HepG2 (cell line): ENCODE measurements around the gene HMCN2. TPM values are rescaled to one million over a fixed set of nuclear protein-coding genes. Genes with fewer than 3 reads are reported as not detected.

Experiments used
- ARNTL ChIP-seq: sonication (generic); formaldehyde crosslinking; IDR thresholded peaks from 2 replicates; pipeline ENCODE4 v1.4.0; 2020; ENCODE audit warnings: mild to moderate bottlenecking, missing genetic modification reagents
- FOXC1 ChIP-seq: sonication (generic); formaldehyde crosslinking; IDR thresholded peaks from 2 replicates; pipeline ENCODE4 v1.8.0; 2022; ENCODE audit warnings: mild to moderate bottlenecking, missing genetic modification reagents, borderline replicate concordance
- HNRNPL ChIP-seq: fragments of 200-400 bp; formaldehyde crosslinking; IDR thresholded peaks from 2 replicates; pipeline ENCODE4 v1.6.1; 2017; ENCODE audit warnings: mild to moderate bottlenecking, low read depth, low read length
- KLF6 ChIP-seq: IDR thresholded peaks from 2 replicates; pipeline ENCODE4 v1.8.0; 2016; ENCODE audit warnings: missing biosample characterization, missing genetic modification reagents
- RXRB ChIP-seq: IDR thresholded peaks from 2 replicates; pipeline ENCODE4 v1.6.1; 2016; ENCODE audit warnings: borderline replicate concordance, missing genetic modification reagents, missing compliant biosample characterization
- ZNF101 ChIP-seq: sonication (generic); formaldehyde crosslinking; IDR thresholded peaks from 2 replicates; pipeline ENCODE4 v1.4.0; 2020; ENCODE audit warnings: mild to moderate bottlenecking, low read depth, missing genetic modification reagents, borderline replicate concordance
- ZNF441 ChIP-seq: sonication (generic); formaldehyde crosslinking; IDR thresholded peaks from 2 replicates; pipeline ENCODE4 v1.7.0; 2021; ENCODE audit warnings: missing genetic modification reagents, borderline replicate concordance
- ZNF552 ChIP-seq: sonication (generic); formaldehyde crosslinking; IDR thresholded peaks from 2 replicates; pipeline ENCODE4 v1.9.0; 2022; ENCODE audit warnings: missing genetic modification reagents, mild to moderate bottlenecking, borderline replicate concordance
- ZNF678 ChIP-seq: sonication (generic); formaldehyde crosslinking; IDR thresholded peaks from 2 replicates; pipeline ENCODE4 v1.4.0; 2020; ENCODE audit warnings: mild to moderate bottlenecking, missing genetic modification reagents
- ZNF816 ChIP-seq: sonication (generic); formaldehyde crosslinking; IDR thresholded peaks from 2 replicates; pipeline ENCODE4 v1.8.0; 2022; ENCODE audit warnings: missing genetic modification reagents, mild to moderate bottlenecking, borderline replicate concordance
- polyA plus RNA-seq, 8 experiments: library from polyadenylated mRNA; depleted of rRNA in 3 of 8; stranded (reverse) in 7 of 8; unstranded in 1 of 8; fragments of >200 nt; fragmentation: Illumina TruSeq in 4 of 8; extraction: Trizol in 4 of 8; gene quantifications; 2 replicates each; pipeline versions ENCODE4 v1.2.1 to v1.2.3, GENCODE V29; 2011 to 2016; ENCODE audit warnings: low read depth in 4 of 8, missing spikeins in 1 of 8, mixed read lengths in 1 of 8; ENCODE audit not compliant: insufficient read depth in 1 of 8
- total RNA-seq, 5 experiments: library from RNA; depleted of rRNA; stranded (reverse); fragments of >200 nt; fragmentation: Illumina TruSeq; extraction: Trizol; gene quantifications; 2 replicates each; pipeline ENCODE4 v1.2.3, GENCODE V29; 2016; ENCODE audit warnings: low read depth in 1 of 5
- TF ChIP-seq, protein P1 (sequence below): sonication (generic); formaldehyde crosslinking; IDR thresholded peaks from 2 replicates; pipeline ENCODE4 v1.4.0; 2020; ENCODE audit warnings: missing genetic modification reagents
- TF ChIP-seq, protein P2 (sequence below): sonication (generic); formaldehyde crosslinking; IDR thresholded peaks from 2 replicates; pipeline ENCODE4 v1.4.0; 2020; ENCODE audit warnings: missing genetic modification reagents
- TF ChIP-seq, protein P3 (sequence below): sonication (generic); formaldehyde crosslinking; IDR thresholded peaks from 2 replicates; pipeline ENCODE4 v1.9.0; 2021; ENCODE audit warnings: missing genetic modification reagents, mild to moderate bottlenecking, borderline replicate concordance
- TF ChIP-seq, protein P4 (sequence below): sonication (generic); formaldehyde crosslinking; IDR thresholded peaks from 2 replicates; pipeline ENCODE4 v1.4.0; 2020; ENCODE audit warnings: missing genetic modification reagents, borderline replicate concordance
- TF ChIP-seq, protein P5 (sequence below): sonication (generic); formaldehyde crosslinking; IDR thresholded peaks from 2 replicates; pipeline ENCODE4 v1.4.0; 2020; ENCODE audit warnings: missing genetic modification reagents

The HMCN2 gene
- total and polyA plus RNA-seq, 2 of the 13 experiments (the other 11 are each of a cell fraction or from before 2014, with no cell fraction given) = 0.09 TPM; not detected in 1

DNA sequence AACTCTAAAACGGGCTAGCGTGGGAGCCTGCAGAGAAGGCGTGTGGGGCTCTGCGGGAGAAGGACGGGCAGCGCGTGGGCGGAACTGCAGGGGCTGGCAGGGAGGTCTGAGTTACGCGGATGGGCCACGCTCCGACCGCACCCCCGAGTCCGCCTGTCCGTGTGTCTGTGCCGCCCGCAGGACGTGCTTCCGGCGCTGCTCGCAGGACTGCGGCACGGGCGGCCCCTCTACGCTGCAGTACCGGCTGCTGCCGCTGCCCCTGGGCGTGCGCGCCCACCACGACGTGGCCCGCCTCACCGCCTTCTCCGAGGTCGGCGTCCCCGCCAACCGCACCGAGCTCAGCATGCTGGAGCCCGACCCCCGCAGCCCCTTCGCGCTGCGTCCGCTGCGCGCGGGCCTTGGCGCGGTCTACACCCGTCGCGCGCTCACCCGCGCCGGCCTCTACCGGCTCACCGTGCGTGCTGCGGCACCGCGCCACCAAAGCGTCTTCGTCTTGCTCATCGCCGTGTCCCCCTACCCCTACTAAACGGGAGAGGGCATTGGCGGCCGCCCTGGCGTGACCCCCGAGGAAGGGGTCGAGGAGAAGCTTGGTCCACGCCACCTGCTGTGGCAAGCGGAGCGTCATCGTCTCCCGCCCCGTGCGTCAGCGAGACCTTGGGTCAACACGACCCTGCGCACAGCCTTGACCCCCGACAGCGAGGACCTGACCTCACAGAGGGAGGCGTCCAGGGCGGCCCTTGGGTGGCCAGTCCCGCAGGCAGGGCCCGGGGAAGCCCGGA lies 167.8 kb downstream of the HMCN2 start (continued):
- TF ChIP-seq, protein P1, sequence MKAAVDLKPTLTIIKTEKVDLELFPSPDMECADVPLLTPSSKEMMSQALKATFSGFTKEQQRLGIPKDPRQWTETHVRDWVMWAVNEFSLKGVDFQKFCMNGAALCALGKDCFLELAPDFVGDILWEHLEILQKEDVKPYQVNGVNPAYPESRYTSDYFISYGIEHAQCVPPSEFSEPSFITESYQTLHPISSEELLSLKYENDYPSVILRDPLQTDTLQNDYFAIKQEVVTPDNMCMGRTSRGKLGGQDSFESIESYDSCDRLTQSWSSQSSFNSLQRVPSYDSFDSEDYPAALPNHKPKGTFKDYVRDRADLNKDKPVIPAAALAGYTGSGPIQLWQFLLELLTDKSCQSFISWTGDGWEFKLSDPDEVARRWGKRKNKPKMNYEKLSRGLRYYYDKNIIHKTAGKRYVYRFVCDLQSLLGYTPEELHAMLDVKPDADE = peak; percentile 39; the same call in 1 of the 2 replicates
- TF ChIP-seq, protein P2, sequence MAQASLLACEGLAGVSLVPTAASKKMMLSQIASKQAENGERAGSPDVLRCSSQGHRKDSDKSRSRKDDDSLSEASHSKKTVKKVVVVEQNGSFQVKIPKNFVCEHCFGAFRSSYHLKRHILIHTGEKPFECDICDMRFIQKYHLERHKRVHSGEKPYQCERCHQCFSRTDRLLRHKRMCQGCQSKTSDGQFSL (CRISPR knock-in tag) = no peak
- no peak for TF ChIP-seq ZNF441 (CRISPR knock-in tag)
- peak; percentile 74 for TF ChIP-seq FOXC1 (CRISPR knock-in tag)
- TF ChIP-seq, protein P3, sequence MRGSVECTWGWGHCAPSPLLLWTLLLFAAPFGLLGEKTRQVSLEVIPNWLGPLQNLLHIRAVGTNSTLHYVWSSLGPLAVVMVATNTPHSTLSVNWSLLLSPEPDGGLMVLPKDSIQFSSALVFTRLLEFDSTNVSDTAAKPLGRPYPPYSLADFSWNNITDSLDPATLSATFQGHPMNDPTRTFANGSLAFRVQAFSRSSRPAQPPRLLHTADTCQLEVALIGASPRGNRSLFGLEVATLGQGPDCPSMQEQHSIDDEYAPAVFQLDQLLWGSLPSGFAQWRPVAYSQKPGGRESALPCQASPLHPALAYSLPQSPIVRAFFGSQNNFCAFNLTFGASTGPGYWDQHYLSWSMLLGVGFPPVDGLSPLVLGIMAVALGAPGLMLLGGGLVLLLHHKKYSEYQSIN (CRISPR knock-in tag) = no peak
- no peak for TF ChIP-seq ZNF816 (CRISPR knock-in tag)
- TF ChIP-seq, protein P4, sequence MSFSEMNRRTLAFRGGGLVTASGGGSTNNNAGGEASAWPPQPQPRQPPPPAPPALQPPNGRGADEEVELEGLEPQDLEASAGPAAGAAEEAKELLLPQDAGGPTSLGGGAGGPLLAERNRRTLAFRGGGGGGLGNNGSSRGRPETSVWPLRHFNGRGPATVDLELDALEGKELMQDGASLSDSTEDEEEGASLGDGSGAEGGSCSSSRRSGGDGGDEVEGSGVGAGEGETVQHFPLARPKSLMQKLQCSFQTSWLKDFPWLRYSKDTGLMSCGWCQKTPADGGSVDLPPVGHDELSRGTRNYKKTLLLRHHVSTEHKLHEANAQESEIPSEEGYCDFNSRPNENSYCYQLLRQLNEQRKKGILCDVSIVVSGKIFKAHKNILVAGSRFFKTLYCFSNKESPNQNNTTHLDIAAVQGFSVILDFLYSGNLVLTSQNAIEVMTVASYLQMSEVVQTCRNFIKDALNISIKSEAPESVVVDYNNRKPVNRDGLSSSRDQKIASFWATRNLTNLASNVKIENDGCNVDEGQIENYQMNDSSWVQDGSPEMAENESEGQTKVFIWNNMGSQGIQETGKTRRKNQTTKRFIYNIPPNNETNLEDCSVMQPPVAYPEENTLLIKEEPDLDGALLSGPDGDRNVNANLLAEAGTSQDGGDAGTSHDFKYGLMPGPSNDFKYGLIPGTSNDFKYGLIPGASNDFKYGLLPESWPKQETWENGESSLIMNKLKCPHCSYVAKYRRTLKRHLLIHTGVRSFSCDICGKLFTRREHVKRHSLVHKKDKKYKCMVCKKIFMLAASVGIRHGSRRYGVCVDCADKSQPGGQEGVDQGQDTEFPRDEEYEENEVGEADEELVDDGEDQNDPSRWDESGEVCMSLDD (CRISPR knock-in tag) = no peak
- TF ChIP-seq HNRNPL = 0 out of 2 replicates have a peak, but pooled peaks have one; percentile 21
- TF ChIP-seq, protein P5, sequence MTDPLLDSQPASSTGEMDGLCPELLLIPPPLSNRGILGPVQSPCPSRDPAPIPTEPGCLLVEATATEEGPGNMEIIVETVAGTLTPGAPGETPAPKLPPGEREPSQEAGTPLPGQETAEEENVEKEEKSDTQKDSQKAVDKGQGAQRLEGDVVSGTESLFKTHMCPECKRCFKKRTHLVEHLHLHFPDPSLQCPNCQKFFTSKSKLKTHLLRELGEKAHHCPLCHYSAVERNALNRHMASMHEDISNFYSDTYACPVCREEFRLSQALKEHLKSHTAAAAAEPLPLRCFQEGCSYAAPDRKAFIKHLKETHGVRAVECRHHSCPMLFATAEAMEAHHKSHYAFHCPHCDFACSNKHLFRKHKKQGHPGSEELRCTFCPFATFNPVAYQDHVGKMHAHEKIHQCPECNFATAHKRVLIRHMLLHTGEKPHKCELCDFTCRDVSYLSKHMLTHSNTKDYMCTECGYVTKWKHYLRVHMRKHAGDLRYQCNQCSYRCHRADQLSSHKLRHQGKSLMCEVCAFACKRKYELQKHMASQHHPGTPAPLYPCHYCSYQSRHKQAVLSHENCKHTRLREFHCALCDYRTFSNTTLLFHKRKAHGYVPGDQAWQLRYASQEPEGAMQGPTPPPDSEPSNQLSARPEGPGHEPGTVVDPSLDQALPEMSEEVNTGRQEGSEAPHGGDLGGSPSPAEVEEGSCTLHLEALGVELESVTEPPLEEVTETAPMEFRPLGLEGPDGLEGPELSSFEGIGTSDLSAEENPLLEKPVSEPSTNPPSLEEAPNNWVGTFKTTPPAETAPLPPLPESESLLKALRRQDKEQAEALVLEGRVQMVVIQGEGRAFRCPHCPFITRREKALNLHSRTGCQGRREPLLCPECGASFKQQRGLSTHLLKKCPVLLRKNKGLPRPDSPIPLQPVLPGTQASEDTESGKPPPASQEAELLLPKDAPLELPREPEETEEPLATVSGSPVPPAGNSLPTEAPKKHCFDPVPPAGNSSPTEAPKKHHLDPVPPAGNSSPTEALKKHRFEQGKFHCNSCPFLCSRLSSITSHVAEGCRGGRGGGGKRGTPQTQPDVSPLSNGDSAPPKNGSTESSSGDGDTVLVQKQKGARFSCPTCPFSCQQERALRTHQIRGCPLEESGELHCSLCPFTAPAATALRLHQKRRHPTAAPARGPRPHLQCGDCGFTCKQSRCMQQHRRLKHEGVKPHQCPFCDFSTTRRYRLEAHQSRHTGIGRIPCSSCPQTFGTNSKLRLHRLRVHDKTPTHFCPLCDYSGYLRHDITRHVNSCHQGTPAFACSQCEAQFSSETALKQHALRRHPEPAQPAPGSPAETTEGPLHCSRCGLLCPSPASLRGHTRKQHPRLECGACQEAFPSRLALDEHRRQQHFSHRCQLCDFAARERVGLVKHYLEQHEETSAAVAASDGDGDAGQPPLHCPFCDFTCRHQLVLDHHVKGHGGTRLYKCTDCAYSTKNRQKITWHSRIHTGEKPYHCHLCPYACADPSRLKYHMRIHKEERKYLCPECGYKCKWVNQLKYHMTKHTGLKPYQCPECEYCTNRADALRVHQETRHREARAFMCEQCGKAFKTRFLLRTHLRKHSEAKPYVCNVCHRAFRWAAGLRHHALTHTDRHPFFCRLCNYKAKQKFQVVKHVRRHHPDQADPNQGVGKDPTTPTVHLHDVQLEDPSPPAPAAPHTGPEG (CRISPR knock-in tag) = peak; percentile 86
- TF ChIP-seq RXRB (CRISPR knock-in tag) = peak; percentile 68
- TF ChIP-seq ZNF552 = no peak
- TF ChIP-seq ZNF678 (CRISPR knock-in tag) = no peak; the same call in 1 of the 2 replicates
- TF ChIP-seq ZNF101 = no peak
- no peak for TF ChIP-seq KLF6 (CRISPR knock-in tag)
- peak; percentile 66 for TF ChIP-seq ARNTL (CRISPR knock-in tag)
